SU-DHL-6 (cell line): ENCODE measurements around the gene ITPR2.
A peak's percentile ranks its signal among the peaks of the same experiment; 100 is the strongest.

Experiments
- H2AFZ ChIP-seq: fragments of 200-600 bp; sonication (generic); 2 replicates; pipeline ENCODE4 v1.6.1; 2014; ENCODE audit warnings: low read depth, mild to moderate bottlenecking, moderate library complexity, mixed read lengths, antibody characterized with exemption, low read length; ENCODE audit not compliant: severe bottlenecking
- H3F3A ChIP-seq: fragments of 200-600 bp; shearing (Covaris generic); 2 replicates; pipeline ENCODE4 v1.6.0; 2016; ENCODE audit warnings: antibody characterized with exemption, mild to moderate bottlenecking; ENCODE audit not compliant: insufficient read depth
- H3K27ac ChIP-seq: fragments of 200-600 bp; sonication (generic); 2 replicates; pipeline ENCODE4 v1.5.1; 2016; ENCODE audit warnings: low read depth, mild to moderate bottlenecking, low read length, moderate library complexity, mixed read lengths
- H3K27me3 ChIP-seq: fragments of 200-600 bp; sonication (generic), shearing (Covaris generic); 2 replicates; pipeline ENCODE4 v1.6.0; 2014; ENCODE audit warnings: mild to moderate bottlenecking, low read length
- H3K36me3 ChIP-seq: fragments of 200-600 bp; sonication (generic); 2 replicates; pipeline ENCODE4 v1.6.1; 2014; ENCODE audit warnings: mild to moderate bottlenecking, low read length, mixed read lengths
- H3K4me2 ChIP-seq: fragments of 300-600, 200-600 bp; shearing (Covaris generic), sonication (generic); 2 replicates; pipeline ENCODE4 v1.6.0; 2014; ENCODE audit warnings: low read length, low read depth, mild to moderate bottlenecking; ENCODE audit not compliant: poor library complexity, severe bottlenecking
- H3K4me3 ChIP-seq: fragments of 200-600 bp; sonication (generic); 2 replicates; pipeline ENCODE4 v1.5.1; 2014; ENCODE audit warnings: antibody characterized with exemption, low read length, mild to moderate bottlenecking, mixed read lengths; ENCODE audit not compliant: insufficient read depth, poor library complexity, severe bottlenecking
- H3K79me2 ChIP-seq: fragments of 200-600 bp; sonication (generic); 2 replicates; pipeline ENCODE4 v1.6.1; 2014; ENCODE audit warnings: mild to moderate bottlenecking, low read length, moderate library complexity; ENCODE audit not compliant: insufficient read depth
- H3K9ac ChIP-seq: fragments of 200-600 bp; sonication (generic); 2 replicates; pipeline ENCODE4 v1.7.0; 2014; ENCODE audit warnings: mild to moderate bottlenecking, low read length
- H3K9me2 ChIP-seq: fragments of 200-600 bp; sonication (generic); replicated peaks from 2 replicates; pipeline ENCODE4 v1.6.1; 2014; ENCODE audit warnings: low read length; ENCODE audit not compliant: insufficient read depth
- H3K9me3 ChIP-seq: fragments of 200-600 bp; sonication (generic); 2 replicates; pipeline ENCODE4 v1.6.1; 2014; ENCODE audit warnings: low read length, mixed read lengths; ENCODE audit not compliant: insufficient read depth
- H4K20me1 ChIP-seq: fragments of 200-600 bp; sonication (generic); 2 replicates; pipeline ENCODE4 v1.6.1; 2014; ENCODE audit warnings: low read depth, mild to moderate bottlenecking, antibody characterized with exemption, low read length, moderate library complexity, mixed read lengths
- CTCF ChIP-seq: fragments of 200-600 bp; sonication (generic); IDR thresholded peaks from one replicate; pipeline ENCODE4 v1.5.1; 2017; ENCODE audit warnings: antibody characterized with exemption, mild to moderate bottlenecking, low read length, moderate library complexity; ENCODE audit not compliant: insufficient read depth, poor library complexity, severe bottlenecking
- EZH2phosphoT487 ChIP-seq: fragments of 200-600 bp; sonication (generic), shearing (Covaris generic); conservative IDR thresholded peaks from 2 replicates; pipeline ENCODE4 v1.6.1; 2018; ENCODE audit warnings: mild to moderate bottlenecking, antibody characterized with exemption, low read length, moderate library complexity, mixed read lengths

Gene ITPR2

GRCh38 chr12:26832822-26833742 lies at the start of gene ITPR2:
ITPR2 (minus strand) TSS chr12:26833194; CDS start chr12:26832781, 413 bp downstream.
- Histone ChIP-seq H3K27ac (peak within 1 kb of the TSS; percentile 60), H4K20me1 (no peaks in the 10 kb centered on the region; the same call in none of the 2 replicates)

GRCh38 chr12:26880625-26881024 lies 47.6 kb upstream of the ITPR2 start:
- no peak overlapping the region for H3K9ac ChIP-seq
- no peak overlapping the region for H3K4me2 ChIP-seq
- H3K79me2 ChIP-seq, result no peaks in the 10 kb centered on the region
- H3F3A ChIP-seq, result no peaks in the 10 kb centered on the region
- no peaks in the 10 kb centered on the region for H4K20me1 ChIP-seq
- TF ChIP-seq CTCF, result no peak
- no peak for TF ChIP-seq EZH2phosphoT487
- H3K9me2 ChIP-seq, result no peaks in the 10 kb centered on the region
- H2AFZ ChIP-seq, result no peak overlapping the region
- no peaks in the 10 kb centered on the region for H3K9me3 ChIP-seq
- H3K4me3 ChIP-seq, result no peak overlapping the region
- H3K27me3 ChIP-seq, result no peaks in the 10 kb centered on the region
- no peak overlapping the region for H3K27ac ChIP-seq
- H3K36me3 ChIP-seq, result no peaks in the 10 kb centered on the region

More at GRCh38 chr12:26832822-26833742, at the start of gene ITPR2:
- peak within 1 kb of the TSS; percentile 89 for H3K4me2 ChIP-seq
- peak within 1 kb of the TSS; percentile 69 for H3K9ac ChIP-seq
- peak within 1 kb of the TSS; percentile 79 for H3K4me3 ChIP-seq
- no peaks in the 10 kb centered on the region for H3K9me3 ChIP-seq
- no peaks in the 10 kb centered on the region for H3K27me3 ChIP-seq
- peak within 1 kb of the TSS; percentile 84 for H2AFZ ChIP-seq
- no peaks in the 10 kb centered on the region for H3K9me2 ChIP-seq
- H3F3A ChIP-seq, result peaks cover 9% of the 10 kb centered on the region; the same call in 1 of the 2 replicates
- TF ChIP-seq EZH2phosphoT487 (no peak), CTCF (no peak)
- no peaks in the 10 kb centered on the region for H3K36me3 ChIP-seq
- no peaks in the 10 kb centered on the region for H3K79me2 ChIP-seq

- Histone ChIP-seq H4K20me1 (no peaks in the 10 kb centered on the region), H3K27ac (no peak overlapping the region), H3F3A (no peaks in the 10 kb centered on the region), H3K36me3 (no peaks in the 10 kb centered on the region), H3K79me2 (no peaks in the 10 kb centered on the region), H3K27me3 (no peaks in the 10 kb centered on the region), H3K4me2 (peak overlapping the region; percentile 7), H3K9ac (no peak overlapping the region), H3K9me3 (no peaks in the 10 kb centered on the region), H3K4me3 (no peak overlapping the region), H3K9me2 (no peaks in the 10 kb centered on the region), H2AFZ (no peak overlapping the region)
- no peak for TF ChIP-seq CTCF
- no peak for TF ChIP-seq EZH2phosphoT487
Observed at GRCh38 chr12:26878661-26879119, 45.7 kb upstream of the ITPR2 start.
